HG02642 (cell line): Measurements from ENCODE around the gene PFKFB4.
A peak's percentile ranks its signal among the peaks of the same experiment; 100 is the strongest.
"Not testable (repeated sequence)": the region's sequence is repeated elsewhere in the genome, so short reads cannot be mapped to it uniquely, and the experiment has no call there.

ENCODE experiments used
- ATAC-seq: cut with Tn5 transposase; IDR thresholded peaks from one replicate; pipeline ENCODE4 v1.9.1; 2021; ENCODE audit warnings: mild to moderate bottlenecking; ENCODE audit not compliant: unreplicated experiment, poor library complexity

Gene PFKFB4

GRCh38 chr3:48504051-48504946 lies 52.3 kb downstream of the PFKFB4 start, which contains the start of gene SHISA5:
Gene SHISA5 (minus strand): TSS chr3:48504174. CDS start chr3:48504094, 80 bp downstream.
- ATAC-seq, result peak; percentile 51

- no peak for ATAC-seq
These were observed 53.1 kb downstream of the PFKFB4 start for GRCh38 chr3:48503401-48504050.

GRCh38 chr3:48502728-48503168 lies 53.9 kb downstream of the PFKFB4 start:
- ATAC-seq, result no peak

GRCh38 chr3:48502121-48502520 lies 54.5 kb downstream of the PFKFB4 start:
- no peak for ATAC-seq

- ATAC-seq, result no peak
These were observed 55.4 kb downstream of the PFKFB4 start for GRCh38 chr3:48501196-48501595.

GRCh38 chr3:48500656-48501055 lies 55.9 kb downstream of the PFKFB4 start:
- no peak for ATAC-seq

- no peak for ATAC-seq
These were observed 63.5 kb downstream of the PFKFB4 start for GRCh38 chr3:48493203-48493501.

- no peak for ATAC-seq
These were observed 64.0 kb downstream of the PFKFB4 start for GRCh38 chr3:48492461-48493202.

- no peak for ATAC-seq
These were observed 69.7 kb downstream of the PFKFB4 start for GRCh38 chr3:48486952-48487351.

- ATAC-seq, result not testable (repeated sequence)
These were observed 73.8 kb downstream of the PFKFB4 start for GRCh38 chr3:48482822-48483221.

- ATAC-seq, result not testable (repeated sequence)
These were observed 75.7 kb downstream of the PFKFB4 start for GRCh38 chr3:48480891-48481290.

- no peak for ATAC-seq
These were observed 77.7 kb downstream of the PFKFB4 start for GRCh38 chr3:48478626-48479555.

GRCh38 chr3:48477959-48478520 lies 78.6 kb downstream of the PFKFB4 start:
- ATAC-seq, result no peak

- no peak for ATAC-seq
These were observed 80.1 kb downstream of the PFKFB4 start for GRCh38 chr3:48476426-48477053.

GRCh38 chr3:48475188-48475587 lies 81.4 kb downstream of the PFKFB4 start:
- no peak for ATAC-seq

- ATAC-seq, result no peak
These were observed 82.0 kb downstream of the PFKFB4 start for GRCh38 chr3:48474619-48475018.

GRCh38 chr3:48474031-48474430 lies 82.6 kb downstream of the PFKFB4 start:
- ATAC-seq, result not testable (repeated sequence)

GRCh38 chr3:48473617-48473952 lies 83.0 kb downstream of the PFKFB4 start:
- ATAC-seq, result no peak

- peak; percentile 82 for ATAC-seq
These were observed 83.5 kb downstream of the PFKFB4 start for GRCh38 chr3:48472923-48473616.
